ENCODE data around the gene CDCA5. TPM values are rescaled to one million over a fixed set of nuclear protein-coding genes. Genes with fewer than 3 reads are reported as not detected.
A peak's percentile ranks its signal among the peaks of the same experiment; 100 is the strongest.

Gene CDCA5
- total and polyA plus RNA-seq, 2 donors (not counting 1 experiment from before 2014, with no cell fraction given): 3.0 to 4.6 TPM

DNA sequence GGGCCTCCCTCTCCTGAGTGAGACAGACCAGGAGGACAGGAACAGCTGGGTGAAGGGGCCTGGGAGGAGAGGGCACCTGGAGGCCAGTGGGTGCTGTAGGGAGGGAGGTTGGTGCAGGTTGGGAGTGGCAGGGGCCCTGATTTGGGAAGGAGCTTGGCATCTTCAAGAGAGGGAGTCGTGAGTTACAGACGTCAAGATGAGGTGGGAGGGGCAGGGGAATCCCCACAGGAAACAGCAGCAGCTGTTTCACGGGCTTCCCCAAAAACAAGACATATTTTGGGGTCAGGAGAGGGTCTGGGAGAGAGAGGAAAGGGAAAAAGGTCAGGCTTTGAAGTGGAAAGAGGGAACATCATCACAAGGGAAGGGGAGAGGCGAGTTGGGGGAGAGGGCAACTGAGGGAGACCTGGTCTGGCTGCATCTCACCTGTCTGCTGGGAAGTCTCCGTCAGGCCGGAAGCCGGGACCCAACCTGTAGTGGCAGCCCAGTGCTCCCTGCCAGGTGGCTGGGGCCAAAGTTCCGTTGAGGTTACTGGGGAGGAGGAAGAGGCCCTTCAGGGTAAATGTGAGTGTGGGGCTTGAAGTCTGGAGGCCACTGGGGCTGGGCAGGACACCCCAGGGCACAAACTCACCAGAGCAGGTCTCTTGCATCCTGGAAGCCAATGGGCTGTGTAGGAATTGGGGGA, 29.9 kb downstream of the CDCA5 start:
- TF ChIP-seq CTCF (conservative IDR thresholded peaks at IDR 0.05 in 1 of 2, IDR thresholded peaks at IDR 0.05 in 1 of 2; ENCODE audit: low read depth in 1 of 2, low read length in 2 of 2): no peak
- no peak for TF ChIP-seq EZH2 (IDR thresholded peaks at IDR 0.05; ENCODE audit: low read length, missing control alignments)
- DNase-seq (ENCODE audit: low read depth in 2 of 2): no peak
- Histone ChIP-seq H3K79me2 (ENCODE audit: control insufficient read depth, insufficient read depth, low read length) (no peaks in the 10 kb centered on the region), H3K4me2 (ENCODE audit: extremely low read depth, insufficient read depth, low read length) (no peak overlapping the region), H3K9me3 (ENCODE audit: control insufficient read depth, insufficient read depth, low read depth, low read length) (no peaks in the 10 kb centered on the region), H4K20me1 (ENCODE audit: control insufficient read depth, extremely low read depth, insufficient read depth, low read length) (no peaks in the 10 kb centered on the region), H3K36me3 (ENCODE audit: control insufficient read depth, insufficient read depth, low read length) (no peaks in the 10 kb centered on the region), H3K27me3 (ENCODE audit: control insufficient read depth, insufficient read depth, low read length) (peaks cover 8% of the 10 kb centered on the region), H3K4me1 (ENCODE audit: control insufficient read depth, extremely low read depth, insufficient read depth, low read length) (no peaks in the 10 kb centered on the region), H3K27ac (ENCODE audit: insufficient read depth, low read length) (no peak overlapping the region), H3K9ac (ENCODE audit: insufficient read depth, low read length) (no peak overlapping the region), H2AFZ (ENCODE audit: low read length) (no peak overlapping the region), H3K4me3 (replicated peaks in 1 of 4; ENCODE audit: control extremely low read depth in 1 of 4, insufficient read depth in 1 of 4, low read depth in 3 of 4, low read length in 4 of 4) (no peak overlapping the region)

- Histone ChIP-seq H3K9ac (ENCODE audit: insufficient read depth, low read length) (no peak overlapping the region), H3K4me3 (replicated peaks in 1 of 4; ENCODE audit: control extremely low read depth in 1 of 4, insufficient read depth in 1 of 4, low read depth in 3 of 4, low read length in 4 of 4) (no peak overlapping the region), H3K27ac (ENCODE audit: insufficient read depth, low read length) (no peak overlapping the region), H4K20me1 (ENCODE audit: control insufficient read depth, extremely low read depth, insufficient read depth, low read length) (no peaks in the 10 kb centered on the region), H3K79me2 (ENCODE audit: control insufficient read depth, insufficient read depth, low read length) (no peaks in the 10 kb centered on the region), H3K4me2 (ENCODE audit: extremely low read depth, insufficient read depth, low read length) (no peak overlapping the region), H2AFZ (ENCODE audit: low read length) (no peak overlapping the region), H3K9me3 (ENCODE audit: control insufficient read depth, insufficient read depth, low read depth, low read length) (no peaks in the 10 kb centered on the region), H3K27me3 (ENCODE audit: control insufficient read depth, insufficient read depth, low read length) (peaks cover 8% of the 10 kb centered on the region), H3K36me3 (ENCODE audit: control insufficient read depth, insufficient read depth, low read length) (no peaks in the 10 kb centered on the region), H3K4me1 (ENCODE audit: control insufficient read depth, extremely low read depth, insufficient read depth, low read length) (no peaks in the 10 kb centered on the region)
- TF ChIP-seq CTCF (conservative IDR thresholded peaks at IDR 0.05 in 1 of 2, IDR thresholded peaks at IDR 0.05 in 1 of 2; ENCODE audit: low read depth in 1 of 2, low read length in 2 of 2): no peak
- no peak for TF ChIP-seq EZH2 (IDR thresholded peaks at IDR 0.05; ENCODE audit: low read length, missing control alignments)
- DNase-seq (ENCODE audit: low read depth in 2 of 2): peak in 1 of 2 donors; percentile 13
Measured at GRCh38 chr11:65051398-65051858, 32.4 kb downstream of the CDCA5 start.

DNA sequence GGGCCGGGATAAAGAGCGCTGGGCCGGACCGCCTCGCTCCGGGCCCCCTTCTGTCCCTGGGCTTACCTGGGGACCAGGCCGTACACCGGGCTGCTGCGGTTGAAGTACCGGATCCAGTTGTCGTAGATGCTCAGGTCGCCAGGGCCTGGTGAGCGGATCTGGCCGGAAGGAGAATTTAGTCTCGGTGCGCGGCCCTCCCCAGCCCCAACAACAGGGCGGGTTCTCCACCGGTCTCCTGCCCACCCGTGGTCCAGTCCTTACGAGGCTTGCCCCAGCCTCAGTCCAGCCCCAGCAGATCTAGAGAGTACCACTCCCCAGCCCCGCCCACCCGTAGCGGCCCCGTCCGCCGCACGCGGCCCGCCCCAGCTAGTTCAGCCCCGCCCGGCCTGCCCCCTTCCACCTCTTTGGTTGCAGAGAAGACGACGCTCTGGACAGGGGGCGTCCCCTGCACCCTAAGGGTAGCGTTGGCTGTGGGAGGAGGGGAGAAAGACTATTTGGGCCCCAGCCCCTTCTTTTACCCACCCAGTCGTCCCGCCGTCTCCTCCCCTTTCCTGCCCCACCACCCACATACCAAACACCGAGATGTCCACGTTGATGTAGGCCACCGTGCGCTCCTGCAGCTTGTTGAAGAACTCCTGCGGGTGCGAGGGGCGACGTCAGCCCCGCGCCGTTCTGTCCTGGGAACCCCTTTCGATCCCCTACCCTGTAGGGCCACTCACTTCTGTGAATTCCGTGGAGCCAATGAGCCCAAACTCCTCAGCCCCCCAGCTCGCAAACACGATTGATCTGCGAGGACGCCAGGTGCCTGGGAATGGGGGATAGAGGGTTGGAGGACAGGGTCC, 36.0 kb downstream of the CDCA5 start:
- H3K9ac ChIP-seq (ENCODE audit: insufficient read depth, low read length): peak overlapping the region; percentile 58
- no peak overlapping the region for H3K27ac ChIP-seq (ENCODE audit: insufficient read depth, low read length)
- DNase-seq (ENCODE audit: low read depth in 2 of 2): peak in 1 of 2 donors; percentile 8

More for the DNA sequence above, 36.0 kb downstream of the CDCA5 start:
- no peaks in the 10 kb centered on the region for H3K79me2 ChIP-seq (ENCODE audit: control insufficient read depth, insufficient read depth, low read length)
- TF ChIP-seq CTCF (conservative IDR thresholded peaks at IDR 0.05 in 1 of 2, IDR thresholded peaks at IDR 0.05 in 1 of 2; ENCODE audit: low read depth in 1 of 2, low read length in 2 of 2): no peak
- no peak for TF ChIP-seq EZH2 (IDR thresholded peaks at IDR 0.05; ENCODE audit: low read length, missing control alignments)
- H3K4me1 ChIP-seq (ENCODE audit: control insufficient read depth, extremely low read depth, insufficient read depth, low read length): no peaks in the 10 kb centered on the region
- H3K4me3 ChIP-seq (replicated peaks in 1 of 4; ENCODE audit: control extremely low read depth in 1 of 4, insufficient read depth in 1 of 4, low read depth in 3 of 4, low read length in 4 of 4): peak overlapping the region; percentile 21 to 63 (median 43)
- peak overlapping the region; percentile 83 for H3K4me2 ChIP-seq (ENCODE audit: extremely low read depth, insufficient read depth, low read length)
- H3K27me3 ChIP-seq (ENCODE audit: control insufficient read depth, insufficient read depth, low read length): no peaks in the 10 kb centered on the region
- no peaks in the 10 kb centered on the region for H4K20me1 ChIP-seq (ENCODE audit: control insufficient read depth, extremely low read depth, insufficient read depth, low read length)
- H2AFZ ChIP-seq (ENCODE audit: low read length): peak overlapping the region; percentile 85
- peaks cover 4% of the 10 kb centered on the region for H3K36me3 ChIP-seq (ENCODE audit: control insufficient read depth, insufficient read depth, low read length)
- H3K9me3 ChIP-seq (ENCODE audit: control insufficient read depth, insufficient read depth, low read depth, low read length): no peaks in the 10 kb centered on the region

Data from fibroblast of lung (primary cell).